ENCODE results near the gene CHD1. TPM values are rescaled to one million over a fixed set of nuclear protein-coding genes. Genes with fewer than 3 reads are reported as not detected.

CHD1 gene
- total RNA-seq, 2 donors from 2014 or later = 38.5 to 52.9 TPM

GRCh38 chr5:98810206-98810605 lies 118.6 kb downstream of the CHD1 start:
- Histone ChIP-seq H3K36me3 (no peaks in the 10 kb centered on the region), H3K9me3 (no peaks in the 10 kb centered on the region), H3K4me3 (no peak overlapping the region), H3K27me3 (replicated peaks; ENCODE audit: insufficient read depth) (no peaks in the 10 kb centered on the region), H3K4me1 (replicated peaks) (no peaks in the 10 kb centered on the region), H3K27ac (no peak overlapping the region)
- TF ChIP-seq CTCF (IDR thresholded peaks at IDR 0.05) (no peak), POLR2A (IDR thresholded peaks at IDR 0.05) (no peak), POLR2AphosphoS5 (IDR thresholded peaks at IDR 0.05) (no peak)
- intact Hi-C loops (cut with DNase I) = no loop called here
- no peak for DNase-seq (ENCODE audit: low spot score)
- 42% methylated on average over 2 of the region's 2 CpGs for WGBS

DNA sequence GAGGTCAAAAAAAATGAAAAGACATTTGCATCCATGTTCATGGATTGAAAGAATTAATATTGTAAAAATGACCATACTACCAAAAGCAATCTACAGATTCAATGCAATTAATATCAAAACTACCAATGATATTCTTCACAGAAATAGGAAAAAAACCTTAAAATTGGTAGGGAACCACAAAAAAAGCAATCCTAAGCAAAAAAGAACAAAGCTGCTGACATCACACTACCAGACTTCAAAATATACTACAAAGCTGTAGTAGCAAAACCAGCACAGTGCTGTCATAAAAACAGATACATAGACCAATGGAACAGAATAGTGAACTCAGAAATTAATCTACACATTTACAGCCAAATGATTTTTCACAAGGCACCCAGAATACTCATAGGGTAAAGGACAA lies 121.0 kb downstream of the CHD1 start:
- DNase-seq (ENCODE audit: low spot score) = no peak
- Histone ChIP-seq H3K27me3 (replicated peaks; ENCODE audit: insufficient read depth) (no peaks in the 10 kb centered on the region), H3K9me3 (no peaks in the 10 kb centered on the region), H3K36me3 (no peaks in the 10 kb centered on the region), H3K27ac (no peak overlapping the region), H3K4me1 (replicated peaks) (no peaks in the 10 kb centered on the region), H3K4me3 (no peak overlapping the region)
- intact Hi-C loops (cut with DNase I) = no loop called here
- TF ChIP-seq POLR2A (IDR thresholded peaks at IDR 0.05) (no peak), POLR2AphosphoS5 (IDR thresholded peaks at IDR 0.05) (no peak), CTCF (IDR thresholded peaks at IDR 0.05) (no peak)

DNA sequence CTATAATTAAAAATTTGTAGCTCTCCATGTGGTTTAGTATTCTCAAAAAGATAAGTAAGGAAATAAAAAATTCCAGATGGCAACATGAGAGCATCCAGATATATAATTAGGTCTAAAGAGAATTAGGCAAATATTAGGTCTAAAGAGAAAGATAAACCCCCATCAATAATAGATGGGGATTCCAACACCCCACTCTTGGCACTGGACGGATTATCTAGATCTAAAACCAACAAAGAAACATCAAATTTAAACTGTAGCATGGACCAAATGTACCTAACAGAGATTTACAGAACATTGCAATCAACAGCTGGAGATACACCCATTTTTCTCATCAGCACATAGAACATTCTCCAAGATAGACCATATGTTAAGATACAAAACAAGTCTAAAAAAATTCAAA lies 123.7 kb downstream of the CHD1 start:
- Histone ChIP-seq H3K36me3 (no peaks in the 10 kb centered on the region), H3K9me3 (no peaks in the 10 kb centered on the region), H3K4me1 (replicated peaks) (no peaks in the 10 kb centered on the region), H3K27me3 (replicated peaks; ENCODE audit: insufficient read depth) (no peaks in the 10 kb centered on the region), H3K27ac (no peak overlapping the region), H3K4me3 (no peak overlapping the region)
- no peak for DNase-seq (ENCODE audit: low spot score)
- 0% methylated on average over 1 of the region's 1 CpG for WGBS
- TF ChIP-seq POLR2A (IDR thresholded peaks at IDR 0.05) (no peak), CTCF (IDR thresholded peaks at IDR 0.05) (no peak), POLR2AphosphoS5 (IDR thresholded peaks at IDR 0.05) (no peak)
- intact Hi-C loops (cut with DNase I) = no loop called here

GRCh38 chr5:98804066-98804465 lies 124.7 kb downstream of the CHD1 start:
- DNase-seq (ENCODE audit: low spot score) = no peak
- intact Hi-C loops (cut with DNase I) = no loop called here
- H3K9me3 ChIP-seq = no peaks in the 10 kb centered on the region
- 77% methylated on average over 2 of the region's 2 CpGs for WGBS
- TF ChIP-seq POLR2AphosphoS5 (IDR thresholded peaks at IDR 0.05) = no peak
- TF ChIP-seq CTCF (IDR thresholded peaks at IDR 0.05) = no peak
- TF ChIP-seq POLR2A (IDR thresholded peaks at IDR 0.05) = no peak
- H3K4me3 ChIP-seq = no peak overlapping the region
- H3K36me3 ChIP-seq = no peaks in the 10 kb centered on the region
- no peaks in the 10 kb centered on the region for H3K4me1 ChIP-seq (replicated peaks)
- H3K27ac ChIP-seq = no peak overlapping the region
- no peaks in the 10 kb centered on the region for H3K27me3 ChIP-seq (replicated peaks; ENCODE audit: insufficient read depth)

Small RNAs within 50 kb of the gene (small RNA-seq; reads per million reads assigned to genes)
- 0 reads per million in 2 donors for gene RF00019
- 0 reads per million in 2 donors for gene RNU6-402P

Other genes with a start within 250 kb of the CHD1 start
- gene RGMB, start 155.3 kb downstream of the CHD1 start, total RNA-seq = 10 to 100 TPM; 56.5 to 62.2 TPM

Data from prostate gland (tissue), 2 donors.